HepG2 (cell line): ENCODE data around the gene ZNF574. TPM values are rescaled to one million over a fixed set of nuclear protein-coding genes. Genes with fewer than 3 reads are reported as not detected.

ENCODE experiments used
- AKAP8 ChIP-seq: sonication (generic); formaldehyde crosslinking; IDR thresholded peaks from 2 replicates; pipeline ENCODE4 v1.5.1; 2020; ENCODE audit warnings: mild to moderate bottlenecking, missing genetic modification reagents
- CREBL2 ChIP-seq: sonication (generic); formaldehyde crosslinking; IDR thresholded peaks from 2 replicates; pipeline ENCODE4 v1.8.1; 2023; ENCODE audit warnings: missing genetic modification reagents, mild to moderate bottlenecking, borderline replicate concordance
- DBP ChIP-seq: sonication (generic); formaldehyde crosslinking; IDR thresholded peaks from 2 replicates; pipeline ENCODE4 v1.4.0; 2020; ENCODE audit warnings: missing genetic modification reagents; ENCODE audit errors: not compliant biosample characterization
- IKZF4 ChIP-seq: sonication (generic); formaldehyde crosslinking; IDR thresholded peaks from 2 replicates; pipeline ENCODE4 v1.5.1; 2020; ENCODE audit warnings: borderline replicate concordance, mild to moderate bottlenecking, low read depth, missing genetic modification reagents; ENCODE audit errors: not compliant biosample characterization
- IRF2 ChIP-seq: IDR thresholded peaks from 2 replicates; pipeline ENCODE4 v1.6.1; 2018; ENCODE audit warnings: missing genetic modification reagents, missing compliant biosample characterization
- MAFK ChIP-seq, 2 experiments: IDR thresholded peaks in 1 of 2; conservative IDR thresholded peaks in 1 of 2; 2 replicates each; pipeline ENCODE4 v1.6.1; 2011; ENCODE audit warnings: improper control_type of control experiment in 2 of 2, low read length in 2 of 2
- MED1 ChIP-seq: sonication (generic); formaldehyde crosslinking; IDR thresholded peaks from 2 replicates; pipeline ENCODE4 v1.4.0; 2020; ENCODE audit warnings: missing genetic modification reagents
- MIER3 ChIP-seq: IDR thresholded peaks from 2 replicates; pipeline ENCODE4 v1.6.1; 2016; ENCODE audit warnings: missing compliant biosample characterization, borderline replicate concordance
- MTF1 ChIP-seq: sonication (generic); formaldehyde crosslinking; IDR thresholded peaks from 2 replicates; pipeline ENCODE4 v1.5.0; 2020; ENCODE audit warnings: missing genetic modification reagents
- SIN3B ChIP-seq: fragments of 150-350 bp; IDR thresholded peaks from 2 replicates; pipeline ENCODE4 v1.6.1; 2014; ENCODE audit warnings: low read length
- SKIL ChIP-seq: sonication (generic); formaldehyde crosslinking; IDR thresholded peaks from 2 replicates; pipeline ENCODE4 v1.8.0; 2022; ENCODE audit warnings: missing genetic modification reagents, mild to moderate bottlenecking, moderate library complexity, borderline replicate concordance
- ZBTB49 ChIP-seq: sonication (generic); formaldehyde crosslinking; IDR thresholded peaks from 2 replicates; pipeline ENCODE4 v1.4.0; 2020; ENCODE audit warnings: missing genetic modification reagents, borderline replicate concordance
- ZNF18 ChIP-seq: sonication (generic); formaldehyde crosslinking; IDR thresholded peaks from 2 replicates; pipeline ENCODE4 v1.8.0; 2022; ENCODE audit warnings: mild to moderate bottlenecking, missing genetic modification reagents; ENCODE audit not compliant: insufficient replicate concordance
- ZNF230 ChIP-seq: sonication (generic); formaldehyde crosslinking; IDR thresholded peaks from 2 replicates; pipeline ENCODE4 v1.4.0; 2020; ENCODE audit warnings: mild to moderate bottlenecking, missing genetic modification reagents
- ZNF296 ChIP-seq: sonication (generic); formaldehyde crosslinking; conservative IDR thresholded peaks from 2 replicates; pipeline ENCODE4 v1.5.0; 2020; ENCODE audit warnings: mild to moderate bottlenecking, missing genetic modification reagents
- ZNF362 ChIP-seq: sonication (generic); formaldehyde crosslinking; IDR thresholded peaks from 2 replicates; pipeline ENCODE4 v1.4.0; 2020; ENCODE audit warnings: missing genetic modification reagents, mild to moderate bottlenecking, borderline replicate concordance
- ZNF549 ChIP-seq: sonication (generic); formaldehyde crosslinking; IDR thresholded peaks from 2 replicates; pipeline ENCODE4 v1.5.0; 2020; ENCODE audit warnings: missing genetic modification reagents
- ZNF556 ChIP-seq: sonication (generic); formaldehyde crosslinking; IDR thresholded peaks from 2 replicates; pipeline ENCODE4 v1.4.0; 2020; ENCODE audit warnings: mild to moderate bottlenecking, missing genetic modification reagents, borderline replicate concordance
- ZNF576 ChIP-seq: sonication (generic); formaldehyde crosslinking; IDR thresholded peaks from 2 replicates; pipeline ENCODE4 v1.4.0; 2020; ENCODE audit warnings: mild to moderate bottlenecking, missing genetic modification reagents
- ZNF7 ChIP-seq: IDR thresholded peaks from 2 replicates; pipeline ENCODE4 v1.6.1; 2016; ENCODE audit warnings: missing biosample characterization, missing genetic modification reagents
- ZNF713 ChIP-seq: sonication (generic); formaldehyde crosslinking; IDR thresholded peaks from 2 replicates; pipeline ENCODE4 v1.4.0; 2020; ENCODE audit warnings: mild to moderate bottlenecking, missing genetic modification reagents
- polyA plus RNA-seq, 8 experiments: library from polyadenylated mRNA; depleted of rRNA in 3 of 8; stranded (reverse) in 7 of 8; unstranded in 1 of 8; fragments of >200 nt; fragmentation: Illumina TruSeq in 4 of 8; extraction: Trizol in 4 of 8; gene quantifications; 2 replicates each; pipeline versions ENCODE4 v1.2.1 to v1.2.3, GENCODE V29; 2011 to 2016; ENCODE audit warnings: low read depth in 4 of 8, missing spikeins in 1 of 8, mixed read lengths in 1 of 8; ENCODE audit not compliant: insufficient read depth in 1 of 8
- total RNA-seq, 5 experiments: library from RNA; depleted of rRNA; stranded (reverse); fragments of >200 nt; fragmentation: Illumina TruSeq; extraction: Trizol; gene quantifications; 2 replicates each; pipeline ENCODE4 v1.2.3, GENCODE V29; 2016; ENCODE audit warnings: low read depth in 1 of 5

The ZNF574 gene
- total and polyA plus RNA-seq, 2 of the 13 experiments (the other 11 are each of a cell fraction or from before 2014, with no cell fraction given): 7.7 to 7.9 TPM

- TF ChIP-seq SKIL (no peak), DBP (CRISPR knock-in tag) (no peak), ZNF18 (CRISPR knock-in tag) (no peak), ZBTB49 (CRISPR knock-in tag) (no peak), MIER3 (CRISPR knock-in tag) (no peak), MAFK (conservative IDR thresholded peaks at IDR 0.05 in 1 of 2, IDR thresholded peaks at IDR 0.05 in 1 of 2; ENCODE audit: low read length in 2 of 2) (no peak), MTF1 (no peak), CREBL2 (CRISPR knock-in tag) (no peak), ZNF576 (no peak), ZNF549 (CRISPR knock-in tag) (no peak), ZNF296 (CRISPR knock-in tag) (no peak), IKZF4 (CRISPR knock-in tag) (no peak), IRF2 (peak; percentile 18; the same call in 1 of the 2 replicates), ZNF713 (CRISPR knock-in tag) (no peak), SIN3B (no peak), AKAP8 (CRISPR knock-in tag) (no peak), ZNF230 (CRISPR knock-in tag) (no peak), ZNF7 (CRISPR knock-in tag) (no peak), ZNF556 (CRISPR knock-in tag) (no peak), MED1 (CRISPR knock-in tag) (no peak), ZNF362 (CRISPR knock-in tag) (no peak)
Measured at GRCh38 chr19:42075616-42076379, at the start of gene ZNF574 (continued).
